Endothelial cell of hepatic sinusoid (primary cell): ENCODE measurements around the gene ADAMTS12.

Experiments
- in situ Hi-C: cut with HindIII; loops from 2 replicates; pipeline ENCODE4 v1.10.0; 2017; ENCODE audit warnings: low sequenced_read_pairs

Gene ADAMTS12

GRCh38 chr5:33726422-33727165 lies 165.2 kb downstream of the ADAMTS12 start:
- in situ Hi-C loops: loop anchor here (5.0 kb wide), 1 partner anchor 34 kb away; no protein-coding TSS in a partner anchor

- in situ Hi-C loops: loop anchor here (5.0 kb wide), 1 partner anchor 34 kb away; no protein-coding TSS in a partner anchor
These were observed 166.0 kb downstream of the ADAMTS12 start for GRCh38 chr5:33725806-33726205.

- in situ Hi-C loops: no loop called here
These were observed 170.1 kb downstream of the ADAMTS12 start for GRCh38 chr5:33721491-33722200.

GRCh38 chr5:33720176-33720575 lies 171.6 kb downstream of the ADAMTS12 start:
- in situ Hi-C loops: no loop called here

GRCh38 chr5:33719769-33720168 lies 172.0 kb downstream of the ADAMTS12 start:
- in situ Hi-C loops: no loop called here

GRCh38 chr5:33715661-33716060 lies 176.1 kb downstream of the ADAMTS12 start:
- in situ Hi-C loops: no loop called here

GRCh38 chr5:33713136-33713765 lies 178.5 kb downstream of the ADAMTS12 start:
- in situ Hi-C loops: no loop called here

GRCh38 chr5:33712664-33713063 lies 179.1 kb downstream of the ADAMTS12 start:
- in situ Hi-C loops: no loop called here

- in situ Hi-C loops: no loop called here
These were observed 180.6 kb downstream of the ADAMTS12 start for GRCh38 chr5:33711094-33711679.

- in situ Hi-C loops: no loop called here
These were observed 188.9 kb downstream of the ADAMTS12 start for GRCh38 chr5:33702867-33703266.

- in situ Hi-C loops: no loop called here
These were observed 189.8 kb downstream of the ADAMTS12 start for GRCh38 chr5:33701951-33702350.

GRCh38 chr5:33701251-33701650 lies 190.5 kb downstream of the ADAMTS12 start:
- in situ Hi-C loops: no loop called here

- in situ Hi-C loops: no loop called here
These were observed 195.4 kb downstream of the ADAMTS12 start for GRCh38 chr5:33696411-33696810.

- in situ Hi-C loops: loop anchor here (5.0 kb wide), 1 partner anchor 34 kb away; no protein-coding TSS in a partner anchor
These were observed 198.8 kb downstream of the ADAMTS12 start for GRCh38 chr5:33692980-33693379.

- in situ Hi-C loops: loop anchor here (5.0 kb wide), 1 partner anchor 35 kb away; no protein-coding TSS in a partner anchor
These were observed 199.9 kb downstream of the ADAMTS12 start for GRCh38 chr5:33691856-33692255.

GRCh38 chr5:33690374-33691135 lies 201.2 kb downstream of the ADAMTS12 start:
- in situ Hi-C loops: loop anchor here (5.0 kb wide), 1 partner anchor 37 kb away; no protein-coding TSS in a partner anchor

GRCh38 chr5:33688526-33688925 lies 203.3 kb downstream of the ADAMTS12 start:
- in situ Hi-C loops: no loop called here

- in situ Hi-C loops: no loop called here
These were observed 203.7 kb downstream of the ADAMTS12 start for GRCh38 chr5:33688066-33688465.

- in situ Hi-C loops: no loop called here
These were observed 205.7 kb downstream of the ADAMTS12 start for GRCh38 chr5:33685873-33686755.
